ENCODE data around the gene HIF1A. TPM values are rescaled to one million over a fixed set of nuclear protein-coding genes. Genes with fewer than 3 reads are reported as not detected.

HIF1A gene
- total and polyA plus RNA-seq, 2 donors (not counting 3 experiments of a cell fraction or from before 2014, with no cell fraction given), result 58.3 to 179 TPM

GRCh38 chr14:61766151-61766550, 70.8 kb downstream of the HIF1A start:
- peak; percentile 31 for DNase-seq (ENCODE audit: low read depth, low spot score)
- ChIA-PET CTCF (interaction anchor here (1.3 to 1.4 kb wide), 3 partner anchors 17 to 361 kb away, joined by 3 to 5 read pairs (median 4); no protein-coding TSS in a partner anchor), POLR2A (no interaction called here)
- intact Hi-C loops (cut with micrococcal nuclease), result loop anchor here (10.0 kb wide), 1 partner anchor 471 kb away; no protein-coding TSS in a partner anchor
- Histone ChIP-seq H3K9me3 (replicated peaks; ENCODE audit: control insufficient read depth, insufficient read depth, low read length) (no peaks in the 10 kb centered on the region), H3K36me3 (ENCODE audit: control insufficient read depth in 2 of 2, extremely low read depth in 1 of 2, insufficient read depth in 2 of 2, low read length in 2 of 2) (peaks cover 5 to 13% of the 10 kb centered on the region in 2 experiments), H2AFZ (ENCODE audit: low read depth, low read length) (no peak overlapping the region), H3K9me1 (replicated peaks; ENCODE audit: control insufficient read depth, extremely low read depth, insufficient read depth, low read length) (no peaks in the 10 kb centered on the region), H3K4me2 (ENCODE audit: insufficient read depth, low read length) (peak overlapping the region; percentile 73), H3K9ac (replicated peaks; ENCODE audit: extremely low read depth, insufficient read depth, low read length) (no peak overlapping the region), H3K4me3 (replicated peaks in 1 of 3; ENCODE audit: insufficient read depth in 1 of 3, low read depth in 1 of 3, low read length in 3 of 3) (peak overlapping the region in 1 of 3 experiments; percentile 83), H3K27ac (ENCODE audit: insufficient read depth, low read depth, low read length) (no peak overlapping the region), H3K79me2 (ENCODE audit: control insufficient read depth, insufficient read depth, low read length) (peaks cover 50% of the 10 kb centered on the region), H4K20me1 (replicated peaks; ENCODE audit: control insufficient read depth, extremely low read depth, insufficient read depth, low read length) (no peaks in the 10 kb centered on the region), H3K27me3 (ENCODE audit: control insufficient read depth in 2 of 2, insufficient read depth in 2 of 2, low read length in 2 of 2) (no peaks in the 10 kb centered on the region), H3K4me1 (ENCODE audit: control insufficient read depth, extremely low read depth, insufficient read depth, low read length) (peaks cover 29% of the 10 kb centered on the region)
- BruUV-seq (replicated peaks), result no TSS peak
- no peak for FAIRE-seq
- dilution Hi-C loops (cut with MboI; ENCODE audit: extremely low pct_ligation_motif_present, low sequenced_read_pairs), result no loop called here
- no peak for TF ChIP-seq POLR2A (IDR thresholded peaks at IDR 0.05; ENCODE audit: low read depth, low read length)

GRCh38 chr14:61768240-61768639, 72.9 kb downstream of the HIF1A start:
- H3K36me3 ChIP-seq (ENCODE audit: control insufficient read depth in 2 of 2, extremely low read depth in 1 of 2, insufficient read depth in 2 of 2, low read length in 2 of 2), result peaks cover 8 to 16% of the 10 kb centered on the region in 2 experiments
- FAIRE-seq (no peak), DNase-seq (ENCODE audit: low read depth, low spot score) (no peak)
- BruUV-seq (replicated peaks), result no TSS peak
- H3K4me3 ChIP-seq (replicated peaks in 1 of 3; ENCODE audit: insufficient read depth in 1 of 3, low read depth in 1 of 3, low read length in 3 of 3), result no peak overlapping the region
- TF ChIP-seq CTCF (IDR thresholded peaks at IDR 0.05; ENCODE audit: extremely low read depth in 1 of 2, insufficient read depth in 1 of 2, low read depth in 1 of 2, low read length in 2 of 2) (no peak), POLR2AphosphoS5 (IDR thresholded peaks at IDR 0.05; ENCODE audit: insufficient read depth, low read depth, low read length) (no peak), FOS (IDR thresholded peaks at IDR 0.05; ENCODE audit: borderline replicate concordance, insufficient read depth, low read length) (no peak), GATA2 (IDR thresholded peaks at IDR 0.05; ENCODE audit: insufficient read depth, insufficient read length, low read depth, low read length) (no peak), EZH2 (IDR thresholded peaks at IDR 0.05; ENCODE audit: borderline replicate concordance, low read depth, low read length, severe bottlenecking) (no peak), MYC (IDR thresholded peaks at IDR 0.05; ENCODE audit: low read depth, low read length) (no peak), MAX (IDR thresholded peaks at IDR 0.05; ENCODE audit: insufficient read depth, insufficient read length) (no peak), POLR2A (IDR thresholded peaks at IDR 0.05; ENCODE audit: low read depth, low read length) (no peak), JUN (IDR thresholded peaks at IDR 0.05; ENCODE audit: borderline replicate concordance, insufficient read depth, insufficient read length, low read depth) (no peak)
- peaks cover 24% of the 10 kb centered on the region for H3K4me1 ChIP-seq (ENCODE audit: control insufficient read depth, extremely low read depth, insufficient read depth, low read length)
- H3K79me2 ChIP-seq (ENCODE audit: control insufficient read depth, insufficient read depth, low read length), result peaks cover 42% of the 10 kb centered on the region
- no peaks in the 10 kb centered on the region for H3K9me1 ChIP-seq (replicated peaks; ENCODE audit: control insufficient read depth, extremely low read depth, insufficient read depth, low read length)
- intact Hi-C loops (cut with micrococcal nuclease), result loop anchor here (10.0 kb wide), 1 partner anchor 473 kb away; no protein-coding TSS in a partner anchor
- no peaks in the 10 kb centered on the region for H4K20me1 ChIP-seq (replicated peaks; ENCODE audit: control insufficient read depth, extremely low read depth, insufficient read depth, low read length)
- H2AFZ ChIP-seq (ENCODE audit: low read depth, low read length), result no peak overlapping the region
- CTCF ChIA-PET, result interaction anchor here (1.8 kb wide), 1 partner anchor 12 kb away, joined by 4 read pairs; no protein-coding TSS in a partner anchor
- H3K4me2 ChIP-seq (ENCODE audit: insufficient read depth, low read length), result no peak overlapping the region
- H3K9ac ChIP-seq (replicated peaks; ENCODE audit: extremely low read depth, insufficient read depth, low read length), result no peak overlapping the region
- POLR2A ChIA-PET, result no interaction called here
- H3K27me3 ChIP-seq (ENCODE audit: control insufficient read depth in 2 of 2, insufficient read depth in 2 of 2, low read length in 2 of 2), result no peaks in the 10 kb centered on the region
- H3K27ac ChIP-seq (ENCODE audit: insufficient read depth, low read depth, low read length), result no peak overlapping the region
- dilution Hi-C loops (cut with MboI; ENCODE audit: extremely low pct_ligation_motif_present, low sequenced_read_pairs), result no loop called here
- no peaks in the 10 kb centered on the region for H3K9me3 ChIP-seq (replicated peaks; ENCODE audit: control insufficient read depth, insufficient read depth, low read length)
